Thoracic aorta (tissue), 2 donors: Measurements from ENCODE around the gene TRAPPC8. TPM values are rescaled to one million over a fixed set of nuclear protein-coding genes. Genes with fewer than 3 reads are reported as not detected.

Experiments used
- ATAC-seq: fragments of 150-250 bp; one replicate; pipeline ENCODE4 v1.8.0; 2017; ENCODE audit warnings: low read depth; ENCODE audit not compliant: insufficient number of reproducible peaks, low FRiP score
- DNase-seq: peaks from one replicate; pipeline ENCODE4 v3.0.0-alpha.2; 2020; ENCODE audit warnings: low spot score
- H3K27ac ChIP-seq, 2 donors: fragments of 200-600 bp; sonication (generic); 1 replicate in 1 of 2; 2 replicates in 1 of 2; pipeline ENCODE4 v1.5.1; 2016; ENCODE audit warnings: mild to moderate bottlenecking in 2 of 2, moderate library complexity in 2 of 2
- H3K27me3 ChIP-seq: fragments of 200-600 bp; sonication (generic); replicated peaks from 2 replicates; pipeline ENCODE4 v1.6.0; 2016; ENCODE audit warnings: mild to moderate bottlenecking; ENCODE audit not compliant: insufficient read depth
- H3K36me3 ChIP-seq: fragments of 200-600 bp; sonication (generic); one replicate; pipeline ENCODE4 v1.5.1; 2016
- H3K4me1 ChIP-seq, 2 donors: fragments of 200-600 bp; sonication (generic); 1 replicate in 1 of 2; 2 replicates in 1 of 2; pipeline versions ENCODE4 v1.5.1 to v1.6.0; 2016; ENCODE audit warnings: low read depth in 2 of 2, mild to moderate bottlenecking in 1 of 2; ENCODE audit not compliant: control insufficient read depth in 1 of 2
- H3K4me3 ChIP-seq: fragments of 200-600 bp; sonication (generic); 2 replicates; pipeline ENCODE4 v1.5.1; 2016; ENCODE audit warnings: mild to moderate bottlenecking
- H3K9me3 ChIP-seq: fragments of 200-600 bp; sonication (generic); 2 replicates; pipeline ENCODE4 v1.5.1; 2016
- total RNA-seq, 2 donors: library from RNA; depleted of rRNA; stranded (reverse); fragments of >200 nt; gene quantifications; one replicate each; pipeline versions ENCODE4 v1.1.0 to v1.2.3, GENCODE V29; 2016
- TF ChIP-seq, protein P1 (sequence below): fragments of 200-600 bp; sonication (generic); IDR thresholded peaks from one replicate; pipeline ENCODE4 v1.5.1; 2019; ENCODE audit warnings: antibody characterized with exemption

TRAPPC8 gene
- total RNA-seq, 2 donors from 2014 or later, result 25.7 to 31.0 TPM

DNA sequence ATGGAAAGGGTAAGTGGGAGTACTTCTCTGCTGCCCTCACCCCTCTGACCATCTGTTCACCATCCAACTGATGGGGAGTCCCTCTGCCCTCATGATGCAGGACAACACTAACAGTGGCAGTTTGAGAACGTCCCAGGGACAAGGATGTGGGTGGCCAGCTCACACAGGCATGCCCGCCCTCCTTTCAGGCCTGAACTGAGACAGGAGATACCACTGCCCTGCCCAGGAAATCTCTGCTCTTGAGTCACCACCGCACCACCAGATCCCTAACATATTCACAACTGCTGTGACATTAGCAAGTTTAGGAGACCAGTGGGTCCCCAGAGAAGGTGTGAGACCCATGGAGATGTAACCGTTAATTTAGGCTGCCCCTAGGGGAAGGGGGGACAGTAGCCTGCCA lies 66.2 kb downstream of the TRAPPC8 start:
- Histone ChIP-seq H3K27me3 (no peaks in the 10 kb centered on the region), H3K4me3 (no peak overlapping the region), H3K9me3 (no peaks in the 10 kb centered on the region), H3K27ac (no peak overlapping the region), H3K36me3 (peaks cover 26% of the 10 kb centered on the region), H3K4me1 (no peaks in the 10 kb centered on the region)
- DNase-seq, result no peak
- TF ChIP-seq, protein P1, sequence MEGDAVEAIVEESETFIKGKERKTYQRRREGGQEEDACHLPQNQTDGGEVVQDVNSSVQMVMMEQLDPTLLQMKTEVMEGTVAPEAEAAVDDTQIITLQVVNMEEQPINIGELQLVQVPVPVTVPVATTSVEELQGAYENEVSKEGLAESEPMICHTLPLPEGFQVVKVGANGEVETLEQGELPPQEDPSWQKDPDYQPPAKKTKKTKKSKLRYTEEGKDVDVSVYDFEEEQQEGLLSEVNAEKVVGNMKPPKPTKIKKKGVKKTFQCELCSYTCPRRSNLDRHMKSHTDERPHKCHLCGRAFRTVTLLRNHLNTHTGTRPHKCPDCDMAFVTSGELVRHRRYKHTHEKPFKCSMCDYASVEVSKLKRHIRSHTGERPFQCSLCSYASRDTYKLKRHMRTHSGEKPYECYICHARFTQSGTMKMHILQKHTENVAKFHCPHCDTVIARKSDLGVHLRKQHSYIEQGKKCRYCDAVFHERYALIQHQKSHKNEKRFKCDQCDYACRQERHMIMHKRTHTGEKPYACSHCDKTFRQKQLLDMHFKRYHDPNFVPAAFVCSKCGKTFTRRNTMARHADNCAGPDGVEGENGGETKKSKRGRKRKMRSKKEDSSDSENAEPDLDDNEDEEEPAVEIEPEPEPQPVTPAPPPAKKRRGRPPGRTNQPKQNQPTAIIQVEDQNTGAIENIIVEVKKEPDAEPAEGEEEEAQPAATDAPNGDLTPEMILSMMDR, result no peak
- no peak for ATAC-seq

DNA sequence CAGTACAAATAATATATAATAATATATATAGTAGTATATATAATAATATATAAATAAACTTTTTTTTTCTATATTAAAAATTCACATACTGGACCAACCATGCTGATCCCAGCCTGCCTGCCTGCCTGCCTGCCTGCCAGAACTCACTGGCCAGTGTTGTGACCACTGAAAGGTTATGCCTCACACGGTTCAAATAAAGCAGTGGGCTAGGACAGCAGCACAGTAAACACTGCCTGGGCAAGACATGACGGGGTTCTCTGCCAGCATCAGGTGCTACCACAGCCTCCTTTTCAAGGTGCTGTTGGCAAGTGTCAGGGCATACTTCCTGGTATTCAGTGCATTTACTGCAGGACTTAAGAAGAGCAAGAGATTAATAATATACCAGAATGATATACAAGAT lies 67.6 kb downstream of the TRAPPC8 start:
- DNase-seq (no peak), ATAC-seq (no peak)
- no peaks in the 10 kb centered on the region for H3K9me3 ChIP-seq
- no peaks in the 10 kb centered on the region for H3K27me3 ChIP-seq
- H3K27ac ChIP-seq, result no peak overlapping the region
- peaks cover 31% of the 10 kb centered on the region for H3K36me3 ChIP-seq
- no peak overlapping the region for H3K4me3 ChIP-seq
- TF ChIP-seq, protein P1, result no peak
- H3K4me1 ChIP-seq, result no peaks in the 10 kb centered on the region

DNA sequence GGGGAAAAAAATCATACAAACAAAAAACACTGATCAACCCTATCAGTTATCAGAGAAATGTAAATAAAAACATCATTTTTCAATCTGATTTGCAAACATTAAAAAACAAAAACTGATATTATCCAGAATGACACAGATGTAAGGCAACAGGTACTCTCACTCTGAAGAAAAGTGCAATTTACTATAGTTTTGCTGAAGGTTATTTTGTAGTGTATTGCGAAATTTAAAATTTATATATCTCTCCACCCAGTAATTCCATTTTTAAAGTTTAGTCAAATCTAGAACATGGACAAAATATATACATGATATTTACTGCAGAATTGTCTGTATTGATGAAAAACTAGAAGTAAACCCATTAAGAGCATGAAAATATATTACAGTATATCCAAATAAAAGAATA lies 79.8 kb downstream of the TRAPPC8 start:
- no peak for ATAC-seq
- Histone ChIP-seq H3K9me3 (no peaks in the 10 kb centered on the region), H3K4me1 (no peaks in the 10 kb centered on the region), H3K27ac (no peak overlapping the region), H3K27me3 (no peaks in the 10 kb centered on the region), H3K36me3 (peaks cover 11% of the 10 kb centered on the region), H3K4me3 (no peak overlapping the region)
- DNase-seq, result no peak
- TF ChIP-seq, protein P1, result no peak

DNA sequence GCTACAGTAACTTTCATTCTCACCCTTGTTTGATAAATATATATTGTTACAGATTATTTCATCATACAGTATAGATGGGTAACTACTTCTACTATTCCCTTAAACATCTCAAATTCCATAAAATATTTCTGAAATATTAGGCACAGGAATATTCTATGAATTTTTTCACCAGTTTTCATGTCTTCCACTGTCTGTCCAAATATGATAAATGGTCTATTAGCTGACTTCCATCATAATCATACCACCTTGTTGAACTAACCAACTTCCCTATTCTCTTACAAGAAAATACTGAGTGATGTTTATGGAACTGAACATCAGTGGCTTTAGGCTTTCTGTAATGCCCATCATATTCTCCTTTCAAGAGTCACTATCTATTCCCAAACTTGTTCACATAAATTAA lies 82.4 kb downstream of the TRAPPC8 start:
- no peaks in the 10 kb centered on the region for H3K27me3 ChIP-seq
- H3K9me3 ChIP-seq, result no peaks in the 10 kb centered on the region
- H3K4me1 ChIP-seq, result no peaks in the 10 kb centered on the region
- TF ChIP-seq, protein P1, result no peak
- no peak for DNase-seq
- no peak for ATAC-seq
- no peak overlapping the region for H3K27ac ChIP-seq
- no peak overlapping the region for H3K4me3 ChIP-seq
- peaks cover 4% of the 10 kb centered on the region for H3K36me3 ChIP-seq

DNA sequence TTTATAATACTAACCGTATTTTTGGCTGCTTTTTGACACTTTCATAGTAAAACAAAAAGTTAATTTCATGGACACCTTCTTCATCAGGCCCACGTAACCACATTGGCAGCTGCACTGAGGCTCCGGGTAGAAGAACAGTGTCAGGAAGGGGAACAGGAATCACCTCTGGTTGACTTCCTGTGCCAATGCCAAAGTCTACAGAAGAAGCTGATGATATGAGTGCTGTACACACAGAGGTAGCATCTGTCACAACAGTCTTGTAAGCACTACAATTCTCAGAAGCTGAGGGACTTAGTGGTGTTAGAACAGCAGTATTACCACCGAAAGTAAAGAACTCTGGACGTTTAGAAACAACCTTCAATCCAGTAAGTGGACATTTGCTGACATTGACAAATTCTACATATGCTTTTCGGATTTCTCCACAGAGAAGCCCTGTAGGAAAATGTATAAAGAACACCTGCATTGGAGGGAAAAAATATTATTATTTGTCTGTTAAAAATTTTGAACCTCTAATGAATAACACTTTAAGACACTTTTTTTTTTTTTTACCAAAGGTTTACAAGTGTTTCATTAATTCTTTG lies 85.3 kb downstream of the TRAPPC8 start:
- no peak for ATAC-seq
- H3K36me3 ChIP-seq, result peaks cover 4% of the 10 kb centered on the region

More for the DNA sequence above, 85.3 kb downstream of the TRAPPC8 start:
- Histone ChIP-seq H3K4me3 (no peak overlapping the region), H3K27ac (no peak overlapping the region), H3K27me3 (no peaks in the 10 kb centered on the region), H3K9me3 (no peaks in the 10 kb centered on the region), H3K4me1 (no peaks in the 10 kb centered on the region)
- TF ChIP-seq, protein P1, result no peak
- DNase-seq, result no peak
